Brain microvascular endothelial cell (primary cell): ENCODE measurements around the gene SEC61B.

Experiments
- DNase-seq: peaks from one replicate; pipeline ENCODE4 v3.0.0-alpha.2; 2020
- H3K27ac ChIP-seq: fragments of 250-450 bp; sonication (Bioruptor Pico); 2 replicates; pipeline ENCODE4 v1.5.1; 2020; ENCODE audit warnings: mild to moderate bottlenecking, moderate library complexity
- H3K27me3 ChIP-seq: fragments of 250-450 bp; sonication (Bioruptor Pico); replicated peaks from 2 replicates; pipeline ENCODE4 v1.5.1; 2020; ENCODE audit warnings: mild to moderate bottlenecking
- H3K36me3 ChIP-seq: fragments of 250-450 bp; sonication (Bioruptor Pico); replicated peaks from 2 replicates; pipeline ENCODE4 v1.5.1; 2020; ENCODE audit warnings: mild to moderate bottlenecking
- H3K4me3 ChIP-seq: 2 replicates; pipeline ENCODE4 v1.5.1; 2011; ENCODE audit warnings: low read depth, mild to moderate bottlenecking, control low read depth, low read length, moderate library complexity
- CTCF ChIP-seq: IDR thresholded peaks from 2 replicates; pipeline ENCODE4 v1.5.1; 2011; ENCODE audit warnings: low read depth, mild to moderate bottlenecking, moderate library complexity, low read length, control low read depth, inconsistent platforms; ENCODE audit errors: missing control alignments
- in situ Hi-C: cut with HindIII; loops from 2 replicates; pipeline ENCODE4 v1.10.0; 2017; ENCODE audit warnings: low sequenced_read_pairs, low pct_ligation_motif_present

The SEC61B gene

DNA sequence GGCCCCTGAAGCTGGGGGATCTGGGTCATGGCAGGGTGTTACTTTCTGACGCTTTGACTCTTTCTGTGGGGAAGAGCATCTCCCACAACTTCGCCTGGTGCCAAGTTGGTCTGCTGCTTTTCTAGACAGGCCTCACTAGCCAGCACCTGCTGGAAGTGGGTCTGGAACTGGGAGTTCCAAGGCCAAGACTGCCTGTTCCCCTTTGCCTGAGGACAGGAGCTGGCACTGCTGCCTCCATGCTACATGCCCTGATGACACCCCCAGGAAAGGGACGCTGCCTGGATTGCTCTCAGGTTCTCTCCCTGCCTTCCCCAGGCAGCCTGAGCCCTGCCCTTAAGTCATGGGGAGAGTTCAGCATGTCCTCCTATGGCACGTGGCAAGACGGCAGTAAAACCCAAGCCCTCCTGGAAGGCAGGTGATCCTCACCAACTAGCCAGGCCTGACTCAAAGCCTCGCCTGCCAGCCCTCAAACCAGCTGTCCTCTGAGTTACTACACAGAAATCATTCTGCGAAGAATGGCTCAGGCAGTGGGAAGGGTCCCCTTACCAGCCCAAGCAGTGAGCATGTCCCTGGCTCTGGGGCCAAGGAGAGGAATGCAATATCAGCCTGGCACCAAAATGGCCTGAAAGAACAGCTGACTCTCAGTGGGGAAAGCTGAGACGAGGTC lies 35.8 kb downstream of the SEC61B start:
- H3K4me3 ChIP-seq, result no peak overlapping the region
- no peak for DNase-seq
- H3K36me3 ChIP-seq, result no peaks in the 10 kb centered on the region
- no peak overlapping the region for H3K27ac ChIP-seq
- H3K27me3 ChIP-seq, result no peaks in the 10 kb centered on the region
- in situ Hi-C loops, result no loop called here
- no peak for TF ChIP-seq CTCF

DNA sequence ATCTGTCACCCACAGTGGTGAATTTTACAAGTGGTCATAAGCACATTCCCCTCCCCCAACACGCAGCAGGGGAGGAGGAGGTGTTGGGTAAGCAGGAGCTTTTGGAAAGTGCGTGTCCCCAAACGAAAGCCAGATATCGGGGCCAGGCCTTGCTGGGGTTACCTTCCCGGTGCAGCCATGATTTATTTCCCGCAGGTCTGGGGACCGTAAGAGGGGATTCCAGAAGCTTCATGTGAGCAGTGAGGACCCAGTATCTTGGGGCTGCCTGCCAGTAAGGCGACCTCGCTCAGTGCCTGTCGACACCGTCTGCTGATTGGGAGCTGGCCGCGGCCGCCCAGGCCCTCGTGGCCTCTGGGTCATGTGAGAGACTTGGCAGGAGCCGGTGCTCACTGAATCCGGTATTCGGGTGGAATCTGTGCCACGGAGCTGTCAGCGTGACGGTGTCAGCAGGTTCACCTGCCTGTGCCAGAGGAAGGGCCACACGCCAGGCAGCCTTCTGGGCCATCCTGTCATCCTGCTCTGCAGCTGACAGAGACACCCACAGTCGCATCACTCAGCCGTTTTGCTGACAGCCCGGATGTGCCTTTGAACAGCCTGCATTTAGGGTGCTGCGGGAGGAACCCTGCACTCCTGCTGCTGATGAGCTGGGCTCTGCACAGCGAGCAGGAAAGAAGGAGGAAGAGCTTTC lies 37.3 kb downstream of the SEC61B start:
- DNase-seq, result no peak
- no peak overlapping the region for H3K27ac ChIP-seq

DNA sequence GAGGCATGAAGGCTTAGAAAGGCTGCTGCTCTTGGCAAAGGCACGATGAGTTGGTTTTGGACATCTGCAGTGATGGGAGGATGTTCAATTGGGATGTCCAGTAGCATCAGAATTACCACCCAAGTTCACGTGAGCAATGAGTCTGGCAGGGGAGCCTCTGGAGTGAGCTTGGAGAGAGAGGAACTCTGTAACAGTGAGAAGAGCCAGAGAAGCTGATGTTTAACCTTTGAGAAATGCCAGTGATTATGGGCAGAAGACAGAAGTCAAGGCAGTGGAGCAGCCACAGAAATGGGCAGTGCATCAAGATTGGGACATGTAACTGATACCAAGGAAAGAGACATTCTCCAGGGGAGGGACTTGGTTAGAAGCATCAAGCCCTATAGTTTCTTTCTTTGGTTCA lies 39.8 kb downstream of the SEC61B start:
- no peaks in the 10 kb centered on the region for H3K27me3 ChIP-seq
- H3K36me3 ChIP-seq, result no peaks in the 10 kb centered on the region
- no peak for TF ChIP-seq CTCF
- no peak for DNase-seq
- no peak overlapping the region for H3K27ac ChIP-seq
- in situ Hi-C loops, result no loop called here
- no peak overlapping the region for H3K4me3 ChIP-seq

More for the DNA sequence above, 37.3 kb downstream of the SEC61B start:
- TF ChIP-seq CTCF, result no peak
- in situ Hi-C loops, result no loop called here
- no peaks in the 10 kb centered on the region for H3K27me3 ChIP-seq
- no peaks in the 10 kb centered on the region for H3K36me3 ChIP-seq
- H3K4me3 ChIP-seq, result no peak overlapping the region

GRCh38 chr9:99262949-99263418 lies 40.9 kb downstream of the SEC61B start:
- DNase-seq, result no peak
- Histone ChIP-seq H3K27me3 (no peaks in the 10 kb centered on the region), H3K36me3 (no peaks in the 10 kb centered on the region), H3K27ac (no peak overlapping the region), H3K4me3 (no peak overlapping the region)
- TF ChIP-seq CTCF, result no peak
- in situ Hi-C loops, result no loop called here

DNA sequence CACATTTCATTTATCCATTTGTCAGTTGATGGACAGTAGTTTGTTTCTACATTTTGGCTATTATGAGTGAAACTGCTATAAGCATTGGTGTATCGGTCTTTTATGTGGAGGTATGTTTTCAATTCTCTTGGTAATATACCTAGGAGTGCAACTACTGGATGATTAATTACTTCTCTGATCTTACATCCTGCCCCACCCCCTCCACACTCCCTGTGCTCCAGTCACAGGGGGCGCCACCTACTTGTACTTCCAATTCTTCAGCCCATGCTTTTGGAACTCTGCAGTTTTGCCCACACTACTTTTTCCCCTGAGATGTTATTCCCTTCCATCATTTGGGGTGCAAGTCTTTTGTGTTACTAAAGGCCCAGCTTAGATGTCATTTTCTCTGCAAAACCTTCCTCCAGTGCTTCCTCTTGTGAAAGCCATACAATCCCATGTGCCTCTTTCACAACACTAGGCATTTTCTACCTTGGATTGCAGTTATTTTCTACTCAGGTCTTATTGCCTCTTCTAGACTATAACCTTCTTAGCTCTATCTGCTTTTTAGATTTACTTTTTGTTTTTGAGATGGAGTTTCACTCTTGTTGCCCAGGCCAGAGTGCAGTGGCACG lies 42.1 kb downstream of the SEC61B start:
- H3K36me3 ChIP-seq, result no peaks in the 10 kb centered on the region
- no peak for DNase-seq
- H3K4me3 ChIP-seq, result no peak overlapping the region
- H3K27me3 ChIP-seq, result no peaks in the 10 kb centered on the region
- in situ Hi-C loops, result no loop called here
- H3K27ac ChIP-seq, result no peak overlapping the region
- TF ChIP-seq CTCF, result peak; percentile 68
